ENCODE data around the gene BLOC1S6. TPM values are rescaled to one million over a fixed set of nuclear protein-coding genes. Genes with fewer than 3 reads are reported as not detected.

The BLOC1S6 gene
- total and polyA plus RNA-seq, 7 donors, result 14.3 to 55.2 (median 31.7) TPM

DNA sequence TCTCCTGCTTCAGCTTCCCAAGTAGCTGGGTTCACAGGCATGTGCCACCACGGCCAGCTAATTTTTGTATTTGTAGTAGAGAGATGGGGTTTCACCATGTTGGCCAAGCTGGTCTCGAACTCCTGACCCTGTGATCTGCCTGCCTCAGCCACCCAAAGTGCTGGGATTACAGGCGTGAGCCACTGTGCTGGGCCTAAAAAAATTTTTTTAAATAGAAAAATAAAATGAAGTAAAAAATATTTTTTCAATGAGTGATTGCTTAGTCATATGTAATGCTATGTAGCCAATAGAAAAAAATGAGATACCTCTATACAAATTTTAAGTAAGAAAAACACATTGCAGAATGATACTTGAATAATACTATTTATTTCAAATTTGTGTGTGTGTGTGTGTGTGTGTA, 36.7 kb upstream of the BLOC1S6 start:
- WGBS, 3 donors, result 76 to 94% (median 77%) methylated on average over 3 of the region's 3 CpGs
- Histone ChIP-seq H3K27me3 (ENCODE audit: insufficient read depth in 3 of 3, low read length in 2 of 3) (no peaks in the 10 kb centered on the region), H3K4me3 (no peak overlapping the region), H3K9me3 (no peaks in the 10 kb centered on the region), H3K27ac (no peak overlapping the region), H3K36me3 (ENCODE audit: insufficient read depth in 1 of 2, low read depth in 1 of 2) (no peaks in the 10 kb centered on the region), H3K4me1 (no peaks in the 10 kb centered on the region)
- TF ChIP-seq, protein P1, sequence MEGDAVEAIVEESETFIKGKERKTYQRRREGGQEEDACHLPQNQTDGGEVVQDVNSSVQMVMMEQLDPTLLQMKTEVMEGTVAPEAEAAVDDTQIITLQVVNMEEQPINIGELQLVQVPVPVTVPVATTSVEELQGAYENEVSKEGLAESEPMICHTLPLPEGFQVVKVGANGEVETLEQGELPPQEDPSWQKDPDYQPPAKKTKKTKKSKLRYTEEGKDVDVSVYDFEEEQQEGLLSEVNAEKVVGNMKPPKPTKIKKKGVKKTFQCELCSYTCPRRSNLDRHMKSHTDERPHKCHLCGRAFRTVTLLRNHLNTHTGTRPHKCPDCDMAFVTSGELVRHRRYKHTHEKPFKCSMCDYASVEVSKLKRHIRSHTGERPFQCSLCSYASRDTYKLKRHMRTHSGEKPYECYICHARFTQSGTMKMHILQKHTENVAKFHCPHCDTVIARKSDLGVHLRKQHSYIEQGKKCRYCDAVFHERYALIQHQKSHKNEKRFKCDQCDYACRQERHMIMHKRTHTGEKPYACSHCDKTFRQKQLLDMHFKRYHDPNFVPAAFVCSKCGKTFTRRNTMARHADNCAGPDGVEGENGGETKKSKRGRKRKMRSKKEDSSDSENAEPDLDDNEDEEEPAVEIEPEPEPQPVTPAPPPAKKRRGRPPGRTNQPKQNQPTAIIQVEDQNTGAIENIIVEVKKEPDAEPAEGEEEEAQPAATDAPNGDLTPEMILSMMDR (IDR thresholded peaks at IDR 0.05), result no peak
- DNase-seq (no peak), ATAC-seq (no peak)
- intact Hi-C loops (cut with DNase I), result no loop called here

DNA sequence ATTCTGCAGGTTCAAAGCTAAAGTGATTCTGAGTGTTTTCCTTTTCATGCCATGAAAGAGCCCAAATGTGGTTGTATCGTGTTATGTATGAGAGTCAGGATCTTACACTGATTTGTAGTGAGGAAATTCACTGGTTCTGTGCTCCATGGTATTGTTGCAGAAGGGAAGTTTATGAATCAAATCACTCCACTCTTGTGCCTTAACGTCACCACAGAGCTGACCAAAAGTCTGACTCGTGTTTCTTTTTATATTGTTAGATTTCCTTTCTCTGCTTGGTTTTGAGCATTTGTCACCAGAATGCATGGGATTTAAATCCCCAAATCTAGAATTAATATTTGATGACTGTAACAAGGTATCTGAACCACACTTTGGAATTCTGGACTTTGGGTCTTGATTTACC, 35.5 kb upstream of the BLOC1S6 start:
- ATAC-seq (no peak), DNase-seq (no peak)
- H3K9me3 ChIP-seq, result no peaks in the 10 kb centered on the region
- 45 to 62% (median 58%) methylated on average over 3 of the region's 3 CpGs for WGBS, 3 donors
- TF ChIP-seq, protein P1 (IDR thresholded peaks at IDR 0.05), result no peak
- no peak overlapping the region for H3K4me3 ChIP-seq
- H3K27me3 ChIP-seq (ENCODE audit: insufficient read depth in 3 of 3, low read length in 2 of 3), result no peaks in the 10 kb centered on the region
- intact Hi-C loops (cut with DNase I), result no loop called here
- no peaks in the 10 kb centered on the region for H3K4me1 ChIP-seq
- no peak overlapping the region for H3K27ac ChIP-seq
- H3K36me3 ChIP-seq (ENCODE audit: insufficient read depth in 1 of 2, low read depth in 1 of 2), result no peaks in the 10 kb centered on the region

DNA sequence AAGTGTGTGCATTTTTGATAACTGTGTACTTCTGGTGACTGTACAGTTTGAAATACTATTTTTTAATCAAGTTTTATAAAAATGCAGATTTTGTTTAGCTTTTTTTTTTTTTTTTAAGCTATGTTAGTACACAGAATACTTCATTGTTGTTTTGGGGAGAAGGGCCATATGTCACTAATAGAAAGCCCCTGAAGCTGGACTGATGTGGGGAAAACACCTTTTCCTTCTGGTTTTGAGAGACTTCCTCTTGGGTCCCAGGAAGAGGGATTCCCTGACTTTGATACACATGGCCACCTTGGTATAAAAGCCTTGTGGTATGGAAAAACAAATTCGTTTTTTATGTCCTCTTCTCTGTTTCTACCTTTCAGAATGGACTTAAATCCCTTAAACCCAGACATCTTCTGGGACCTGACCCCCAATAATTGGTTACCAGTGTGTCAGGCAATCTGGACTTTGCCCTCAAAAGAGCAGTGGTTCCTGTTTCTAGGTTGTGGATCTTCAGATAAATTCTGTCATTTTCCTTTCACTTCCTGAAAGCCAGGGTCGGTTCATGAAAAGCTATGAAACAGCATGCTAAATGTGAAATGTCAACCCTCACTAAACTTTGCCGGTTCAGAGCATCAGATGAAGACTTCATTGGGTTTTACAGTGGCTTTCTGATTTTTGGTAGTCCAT, 31.1 kb upstream of the BLOC1S6 start:
- DNase-seq, result no peak
- TF ChIP-seq, protein P1 (IDR thresholded peaks at IDR 0.05), result no peak
- H3K4me1 ChIP-seq, result no peaks in the 10 kb centered on the region
- whole genome bisulfite sequencing, 3 donors, result 32 to 46% (median 43%) methylated on average over 3 of the region's 3 CpGs
- H3K9me3 ChIP-seq, result no peaks in the 10 kb centered on the region
- intact Hi-C loops (cut with DNase I), result no loop called here
- no peak overlapping the region for H3K4me3 ChIP-seq
- H3K36me3 ChIP-seq (ENCODE audit: insufficient read depth in 1 of 2, low read depth in 1 of 2), result no peaks in the 10 kb centered on the region
- no peak overlapping the region for H3K27ac ChIP-seq
- H3K27me3 ChIP-seq (ENCODE audit: insufficient read depth in 3 of 3, low read length in 2 of 3), result no peaks in the 10 kb centered on the region
- ATAC-seq, result no peak

DNA sequence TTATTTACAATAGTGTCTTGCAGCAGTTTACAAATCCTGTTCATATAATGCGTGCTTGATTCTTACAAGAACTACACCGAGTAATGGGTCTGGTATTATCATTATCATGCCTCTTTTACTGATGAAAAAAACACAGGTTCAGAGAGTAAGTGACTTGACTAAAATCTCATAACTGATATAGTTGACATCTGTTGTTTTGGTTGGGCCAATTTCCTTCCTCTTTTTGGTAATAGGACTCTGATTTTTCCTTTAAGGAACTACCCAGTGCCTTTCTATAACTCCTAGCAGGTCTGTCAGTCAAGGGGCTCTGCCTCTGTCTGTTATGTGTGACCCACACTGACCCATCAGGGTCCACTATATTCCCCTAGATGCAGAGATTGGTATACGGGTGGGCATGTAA, 14.6 kb upstream of the BLOC1S6 start:
- intact Hi-C loops (cut with DNase I), result loop anchor here in 1 of 2 donors (5.0 kb wide), 1 partner anchor 35 kb away; no protein-coding TSS in a partner anchor
- WGBS, 3 donors, result 54 to 69% (median 61%) methylated on average over 3 of the region's 3 CpGs
- DNase-seq (no peak), ATAC-seq (no peak)
- no peaks in the 10 kb centered on the region for H3K36me3 ChIP-seq (ENCODE audit: insufficient read depth in 1 of 2, low read depth in 1 of 2)
- TF ChIP-seq, protein P1 (IDR thresholded peaks at IDR 0.05), result no peak
- peaks cover 0 to 4% (median 0%) of the 10 kb centered on the region in 3 donors for H3K27me3 ChIP-seq (ENCODE audit: insufficient read depth in 3 of 3, low read length in 2 of 3)
- H3K9me3 ChIP-seq, result no peaks in the 10 kb centered on the region
- no peak overlapping the region for H3K4me3 ChIP-seq
- no peaks in the 10 kb centered on the region for H3K4me1 ChIP-seq
- H3K27ac ChIP-seq, result no peak overlapping the region
